ENCODE results near the gene GGCX.

DNA sequence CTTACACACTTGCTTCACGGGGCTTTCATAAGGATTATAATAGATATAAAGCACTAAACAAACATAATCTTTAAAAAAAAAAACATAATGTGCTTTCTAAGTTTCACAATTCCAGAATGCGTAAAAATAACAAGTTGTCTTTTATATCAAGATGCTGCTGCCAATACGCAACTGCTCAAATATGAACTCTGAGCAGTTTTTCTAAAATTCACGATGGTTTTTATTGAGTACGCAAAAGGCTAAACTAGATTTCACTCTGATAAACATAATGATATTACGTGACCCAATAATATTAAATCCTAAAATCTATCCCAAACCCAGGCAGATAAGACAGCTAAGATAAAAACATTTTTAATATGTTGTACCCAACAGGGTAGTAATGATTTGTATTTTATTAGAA lies 47.0 kb downstream of the GGCX start:
- TF ChIP-seq, protein P1, sequence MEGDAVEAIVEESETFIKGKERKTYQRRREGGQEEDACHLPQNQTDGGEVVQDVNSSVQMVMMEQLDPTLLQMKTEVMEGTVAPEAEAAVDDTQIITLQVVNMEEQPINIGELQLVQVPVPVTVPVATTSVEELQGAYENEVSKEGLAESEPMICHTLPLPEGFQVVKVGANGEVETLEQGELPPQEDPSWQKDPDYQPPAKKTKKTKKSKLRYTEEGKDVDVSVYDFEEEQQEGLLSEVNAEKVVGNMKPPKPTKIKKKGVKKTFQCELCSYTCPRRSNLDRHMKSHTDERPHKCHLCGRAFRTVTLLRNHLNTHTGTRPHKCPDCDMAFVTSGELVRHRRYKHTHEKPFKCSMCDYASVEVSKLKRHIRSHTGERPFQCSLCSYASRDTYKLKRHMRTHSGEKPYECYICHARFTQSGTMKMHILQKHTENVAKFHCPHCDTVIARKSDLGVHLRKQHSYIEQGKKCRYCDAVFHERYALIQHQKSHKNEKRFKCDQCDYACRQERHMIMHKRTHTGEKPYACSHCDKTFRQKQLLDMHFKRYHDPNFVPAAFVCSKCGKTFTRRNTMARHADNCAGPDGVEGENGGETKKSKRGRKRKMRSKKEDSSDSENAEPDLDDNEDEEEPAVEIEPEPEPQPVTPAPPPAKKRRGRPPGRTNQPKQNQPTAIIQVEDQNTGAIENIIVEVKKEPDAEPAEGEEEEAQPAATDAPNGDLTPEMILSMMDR (IDR thresholded peaks at IDR 0.05; ENCODE audit: insufficient read depth, low read length, poor library complexity, severe bottlenecking), result no peak
- no peak for TF ChIP-seq EZH2phosphoT487 (conservative IDR thresholded peaks at IDR 0.05; ENCODE audit: low read length)

Data from SU-DHL-6 (cell line).